HG02763 (cell line): ENCODE results near the gene ZNF469.
"Not testable (repeated sequence)": the region's sequence is repeated elsewhere in the genome, so short reads cannot be mapped to it uniquely, and the experiment has no call there.

ENCODE experiments used
- ATAC-seq: cut with Tn5 transposase; IDR thresholded peaks from one replicate; pipeline ENCODE4 v1.9.1; 2021; ENCODE audit warnings: mild to moderate bottlenecking, moderate library complexity; ENCODE audit not compliant: unreplicated experiment

The ZNF469 gene

DNA sequence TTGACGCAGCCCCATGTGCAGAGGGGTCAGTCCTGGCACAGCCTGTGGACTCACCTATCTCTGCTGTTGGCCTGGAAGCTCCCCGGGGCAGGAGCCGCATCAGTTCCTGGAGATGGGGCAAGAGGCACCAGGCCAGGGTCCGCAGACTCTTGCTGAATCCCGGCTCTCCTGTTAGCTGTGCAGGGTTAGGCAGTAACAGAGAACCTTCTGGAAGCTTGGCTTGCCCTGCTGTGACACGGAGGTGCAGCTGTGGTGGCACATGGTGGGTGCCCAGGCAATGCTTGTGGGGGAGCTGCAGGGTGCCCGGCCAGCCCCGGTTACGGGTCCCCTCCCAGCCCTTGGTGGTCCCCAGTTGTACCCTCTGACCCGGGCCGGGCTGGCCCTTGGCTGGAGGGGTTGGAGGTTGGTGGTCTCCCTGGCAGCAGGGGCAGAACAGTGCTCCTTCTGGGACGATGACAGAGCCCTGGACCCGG, 26.0 kb upstream of the ZNF469 start:
- no peak for ATAC-seq

DNA sequence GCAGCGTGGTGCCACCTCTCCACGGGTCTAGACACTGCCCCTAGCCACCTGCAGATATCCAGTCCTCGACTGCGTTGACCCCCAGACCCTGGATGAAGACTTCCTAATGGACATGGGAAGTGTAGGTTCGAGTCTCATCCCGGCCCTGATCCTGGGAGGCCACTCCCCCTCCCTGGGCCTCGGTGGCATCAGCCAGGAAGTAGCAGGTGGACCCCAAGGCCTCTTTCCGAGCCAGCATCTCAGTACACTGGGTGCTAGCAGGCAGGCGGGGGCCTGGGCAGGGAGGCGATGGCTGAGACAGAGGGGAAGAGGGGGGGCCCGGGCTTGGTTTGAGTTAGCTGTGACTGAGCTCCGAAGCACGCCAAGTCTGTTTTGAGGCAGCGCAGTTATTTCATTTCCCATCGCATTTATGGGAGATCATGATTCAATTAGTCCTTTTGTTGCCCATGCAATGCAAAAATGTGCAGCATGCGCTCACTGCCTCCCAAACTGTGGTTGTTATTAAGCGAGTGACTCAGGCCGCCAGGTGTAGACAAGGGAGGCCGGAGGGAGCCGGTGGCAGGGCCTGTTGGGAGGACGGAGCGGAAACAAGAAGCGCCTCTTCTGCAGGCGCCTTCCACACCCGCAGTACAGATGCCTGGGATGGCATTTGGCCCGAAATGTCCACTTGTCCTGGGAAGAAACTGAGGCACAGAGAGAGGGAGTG, 25.3 kb upstream of the ZNF469 start:
- no peak for ATAC-seq

DNA sequence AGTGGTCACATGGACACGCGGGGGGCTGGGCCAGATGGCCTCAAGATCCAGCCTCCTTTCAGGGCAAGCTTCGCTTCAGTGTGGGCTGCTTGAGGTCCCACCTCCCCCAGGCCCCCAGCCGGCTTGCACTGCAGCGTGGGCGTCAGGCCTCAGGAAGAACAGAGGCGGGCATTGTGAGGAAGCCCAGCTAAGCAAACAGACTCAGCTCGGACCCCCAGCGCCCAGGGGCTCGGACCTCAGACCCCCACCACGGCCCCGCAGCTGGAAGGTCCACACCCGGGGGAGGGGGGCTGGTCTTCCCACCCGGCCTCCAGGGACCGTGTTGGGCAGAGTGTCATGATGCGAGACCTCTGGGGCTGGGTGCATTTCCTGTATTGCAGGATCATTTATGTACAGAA, 24.7 kb upstream of the ZNF469 start:
- no peak for ATAC-seq

DNA sequence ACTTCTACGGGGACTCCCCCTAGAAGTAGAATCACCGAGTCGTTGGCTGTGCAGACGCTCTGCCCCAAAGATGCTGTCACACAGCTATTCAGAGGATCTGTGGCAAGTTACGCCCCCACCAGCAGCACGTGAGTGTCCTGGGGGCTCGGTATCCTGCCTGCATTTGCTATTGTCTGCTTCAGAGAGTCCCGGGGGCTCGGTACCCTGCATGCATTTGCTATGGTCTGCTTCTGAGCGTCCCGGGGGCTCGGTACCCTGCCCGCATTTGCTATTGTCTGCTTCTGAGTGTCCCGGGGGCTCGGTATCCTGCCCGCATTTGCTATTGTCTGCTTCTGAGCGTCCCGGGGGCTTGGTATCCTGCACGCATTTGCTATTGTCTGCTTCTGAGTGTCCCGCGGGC, 23.8 kb upstream of the ZNF469 start:
- ATAC-seq: no peak

DNA sequence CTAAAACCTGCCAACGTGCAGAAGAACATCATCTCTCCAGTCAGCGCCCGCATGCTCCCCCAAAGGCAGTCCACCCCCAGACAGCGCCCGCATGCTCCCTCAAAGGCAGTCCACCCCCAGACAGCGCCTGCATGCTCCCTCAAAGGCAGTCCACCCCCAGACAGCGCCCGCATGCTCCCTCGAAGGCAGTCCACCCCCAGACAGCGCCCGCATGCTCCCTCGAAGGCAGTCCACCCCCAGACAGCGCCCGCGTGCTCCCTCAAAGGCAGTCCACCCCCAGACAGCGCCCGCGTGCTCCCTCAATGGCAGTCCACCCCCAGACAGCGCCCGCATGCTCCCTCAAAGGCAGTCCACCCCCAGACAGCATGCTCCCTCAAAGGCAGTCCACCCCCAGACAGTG, 22.4 kb upstream of the ZNF469 start:
- ATAC-seq: not testable (repeated sequence)

DNA sequence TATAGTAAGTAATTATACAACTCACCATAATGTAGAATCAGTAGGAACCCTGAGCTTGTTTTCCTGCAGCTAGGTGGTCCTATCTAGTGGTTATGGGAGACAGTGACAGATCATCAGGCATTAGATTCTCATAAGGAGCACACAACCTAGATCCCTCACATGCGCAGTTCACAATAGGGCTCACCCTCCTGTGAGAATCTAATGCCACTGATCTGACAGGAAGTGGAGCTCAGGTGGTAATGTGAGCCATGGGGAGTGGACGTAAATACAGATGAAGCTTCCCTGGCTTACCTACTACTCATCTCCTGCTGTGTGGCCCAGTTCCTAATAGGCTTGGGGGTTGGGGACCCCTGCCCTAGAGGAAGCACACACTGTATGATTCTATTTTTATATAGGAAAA, 21.8 kb upstream of the ZNF469 start:
- no peak for ATAC-seq

DNA sequence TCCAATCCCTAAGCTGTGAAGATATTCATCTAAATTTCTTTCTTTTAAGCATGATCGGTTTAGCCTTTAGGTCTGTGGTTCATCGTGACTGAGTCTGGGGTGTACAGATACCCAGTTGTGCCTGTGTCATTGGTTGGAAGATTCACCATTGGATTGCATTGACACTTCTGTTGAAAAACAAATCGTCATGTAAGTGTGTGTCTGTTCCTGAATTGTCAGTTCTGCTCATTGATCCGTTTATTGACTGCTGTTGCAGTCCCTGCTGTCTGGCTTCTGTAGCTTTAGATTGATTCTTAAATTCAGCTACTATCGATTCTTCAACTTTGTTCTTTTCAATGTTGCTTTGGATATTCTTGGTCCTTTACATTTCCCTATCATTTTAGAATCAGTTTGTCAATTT, 21.0 kb upstream of the ZNF469 start:
- no peak for ATAC-seq

DNA sequence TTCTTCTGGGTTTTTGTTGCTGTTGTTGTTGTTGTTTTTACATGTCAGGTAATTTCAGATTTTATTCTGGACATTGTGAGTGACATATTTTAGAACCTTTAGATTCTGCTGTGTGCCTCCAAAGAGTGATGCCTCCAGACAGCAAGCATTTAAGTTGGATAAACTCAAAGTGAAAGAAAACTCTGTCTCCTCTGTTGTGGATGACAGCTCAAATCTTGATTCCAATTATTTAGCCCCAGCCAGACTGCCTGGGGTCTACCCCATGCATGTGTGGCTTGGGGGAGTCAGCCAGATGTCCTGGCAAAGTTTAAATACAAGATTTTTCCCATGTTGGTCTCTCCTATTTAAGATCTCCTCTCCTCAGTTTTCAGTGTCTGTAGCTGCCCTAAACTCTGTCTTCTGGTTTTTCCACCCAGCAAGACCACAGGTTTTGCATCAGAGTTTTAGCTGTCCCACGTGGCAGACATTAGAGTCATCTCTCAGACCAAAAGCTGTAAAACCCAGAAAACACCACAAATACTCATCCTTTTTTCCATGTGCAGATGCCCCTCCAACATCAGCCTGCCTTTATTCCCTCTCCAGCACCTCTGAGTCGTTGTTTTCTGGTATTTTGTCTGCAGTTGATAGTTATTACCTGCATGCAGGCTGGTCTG, 19.4 kb upstream of the ZNF469 start:
- ATAC-seq: no peak

DNA sequence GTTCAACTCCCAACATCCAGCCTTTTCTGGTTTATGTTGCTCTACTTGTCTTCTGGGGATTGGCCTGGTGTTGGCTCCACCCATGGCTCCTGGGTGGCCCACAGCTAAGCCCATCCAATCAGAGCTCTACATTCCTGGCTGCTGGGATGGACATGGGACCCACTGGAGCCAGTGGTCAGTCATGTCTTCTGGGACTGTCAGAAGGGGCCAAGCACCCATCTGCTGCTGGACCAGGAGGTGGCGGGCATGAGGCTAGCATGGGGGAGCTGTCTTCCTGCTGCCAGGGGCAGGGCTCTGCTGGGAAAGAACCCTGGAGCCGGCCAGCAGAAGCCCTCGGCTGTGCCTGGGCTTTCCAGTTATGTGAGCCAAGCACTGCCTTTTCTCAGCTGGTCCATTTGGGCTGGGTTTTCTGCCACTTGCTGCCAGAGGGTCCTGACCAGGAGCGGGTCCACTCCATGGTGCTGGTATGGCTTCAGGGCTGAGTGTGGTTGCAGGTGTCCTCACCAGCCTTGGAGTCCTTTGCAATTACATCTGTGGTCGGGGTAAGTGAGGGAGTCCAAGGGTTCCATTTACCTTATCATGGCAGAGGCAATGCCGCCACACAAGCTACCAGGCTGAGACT, 17.4 kb upstream of the ZNF469 start:
- ATAC-seq: no peak

DNA sequence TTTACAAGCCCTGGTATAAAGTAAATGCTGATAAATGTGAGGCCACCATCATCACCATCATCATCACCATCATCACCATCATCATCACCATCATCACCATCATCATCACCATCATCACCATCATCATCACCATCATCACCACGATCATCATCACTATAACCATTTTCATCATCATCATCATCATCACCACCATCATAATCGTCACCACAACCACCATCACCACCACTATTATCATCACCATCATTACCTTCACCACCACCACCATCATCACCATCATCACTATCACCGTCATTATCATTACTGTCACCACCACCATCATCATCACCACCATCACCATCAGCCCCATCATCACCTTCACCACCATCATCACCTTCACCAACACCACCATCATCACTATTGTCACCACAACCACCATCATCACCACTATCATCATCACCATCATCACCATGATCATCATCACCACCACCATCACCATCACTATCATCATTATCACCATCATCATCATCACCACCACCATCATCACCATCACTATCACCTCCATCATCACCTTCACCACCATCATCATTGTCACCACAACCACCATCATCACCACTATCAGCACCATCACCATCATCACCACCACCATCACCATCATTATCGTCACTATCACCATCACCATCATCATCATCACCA, 16.6 kb upstream of the ZNF469 start:
- no peak for ATAC-seq

DNA sequence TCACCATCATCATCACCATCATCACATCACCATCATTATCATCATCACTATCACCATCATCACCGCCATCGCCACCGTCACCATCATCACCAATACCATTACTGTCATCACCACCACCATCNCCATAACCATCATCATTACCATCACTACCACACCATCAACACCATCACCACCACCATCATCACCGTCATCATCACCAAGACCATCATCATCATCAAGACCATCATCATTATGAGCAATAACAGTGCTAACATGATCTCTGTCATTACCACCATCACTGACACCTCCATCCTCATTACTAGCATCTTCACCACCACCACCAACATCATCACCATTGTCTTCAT, 16.1 kb upstream of the ZNF469 start:
- no peak for ATAC-seq

DNA sequence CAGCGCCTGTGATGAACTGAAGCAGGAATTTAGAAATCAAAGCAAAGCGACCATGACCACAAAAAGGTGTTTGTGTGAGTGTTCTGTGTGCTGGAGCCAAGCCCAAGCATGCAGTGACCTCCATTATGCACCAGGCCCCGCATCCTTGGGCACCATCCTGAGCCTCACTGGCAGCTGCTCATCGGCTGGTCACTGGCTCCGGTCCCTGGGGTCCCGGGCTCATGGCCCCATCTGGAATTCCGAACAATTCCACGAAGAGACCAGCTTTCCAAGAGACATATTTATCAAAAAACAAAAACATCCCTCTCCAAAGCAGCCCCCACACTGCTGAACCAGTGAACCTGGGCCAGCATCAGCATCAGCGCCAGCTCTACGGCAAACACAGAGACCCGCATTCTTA, 15.2 kb upstream of the ZNF469 start:
- no peak for ATAC-seq

DNA sequence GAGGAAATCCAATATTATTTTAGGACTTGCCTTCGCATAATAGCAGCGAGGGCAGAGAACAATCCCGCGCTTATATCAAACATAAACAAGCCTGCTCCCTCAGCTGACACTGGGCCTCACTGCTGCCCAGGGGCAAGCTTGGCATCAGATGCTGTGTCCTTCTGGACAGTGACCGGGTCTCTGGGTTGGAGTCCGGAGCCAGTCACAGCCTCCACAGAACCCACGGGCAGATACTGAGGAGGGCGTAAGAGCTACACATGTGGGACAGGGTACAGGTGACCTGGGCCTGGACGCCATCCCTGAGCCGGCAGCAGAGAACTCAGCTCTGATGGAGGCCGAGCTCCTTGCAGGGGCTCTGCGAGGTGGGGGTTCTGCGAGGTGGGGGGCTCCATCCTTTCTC, 14.7 kb upstream of the ZNF469 start:
- ATAC-seq: no peak

DNA sequence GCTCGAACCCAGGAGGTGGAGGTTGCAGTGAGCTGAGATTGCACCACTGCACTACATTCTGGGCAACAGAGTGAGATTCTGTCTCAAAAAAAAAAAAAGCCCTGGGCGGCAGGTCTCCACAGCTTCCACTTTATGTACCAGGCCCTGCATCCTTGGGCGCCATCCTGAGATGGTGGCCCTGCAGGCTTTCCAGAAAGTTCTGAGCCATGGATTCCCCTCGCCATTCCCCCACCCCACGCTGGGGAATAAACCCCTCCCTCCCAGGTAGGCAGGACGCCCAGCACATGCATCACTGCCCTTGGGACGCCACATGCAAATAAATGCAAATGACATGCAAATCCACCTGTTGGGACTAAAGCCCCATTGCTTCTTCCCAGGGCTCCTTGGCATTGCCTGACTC, 13.8 kb upstream of the ZNF469 start:
- ATAC-seq: no peak

DNA sequence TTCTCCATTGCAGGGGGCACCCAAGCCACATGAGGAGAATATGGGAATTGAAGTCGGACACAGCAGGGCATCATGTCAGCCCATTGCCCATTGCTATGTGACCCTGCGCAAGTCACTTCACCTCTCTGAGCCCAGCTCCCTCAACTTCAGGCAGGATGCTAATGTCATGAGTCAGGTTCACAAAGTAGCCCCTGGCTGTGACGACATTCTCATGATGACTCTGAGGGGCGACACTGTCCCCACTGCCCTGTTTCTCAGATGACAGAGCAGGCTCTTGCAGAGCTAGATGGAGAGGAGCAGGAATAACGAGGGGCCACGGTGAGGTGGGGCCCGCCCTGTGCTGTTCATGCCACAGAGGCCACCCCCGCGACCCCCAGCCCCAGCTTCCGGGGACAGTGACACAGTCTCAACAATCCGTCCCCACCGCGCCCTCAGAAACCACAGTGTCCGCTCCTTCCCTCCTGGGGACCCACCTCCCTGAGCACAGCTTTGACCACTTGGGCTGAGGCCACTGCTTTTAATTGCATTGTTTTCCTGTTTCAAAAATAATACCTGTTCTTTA, 13.2 kb upstream of the ZNF469 start:
- ATAC-seq: no peak

DNA sequence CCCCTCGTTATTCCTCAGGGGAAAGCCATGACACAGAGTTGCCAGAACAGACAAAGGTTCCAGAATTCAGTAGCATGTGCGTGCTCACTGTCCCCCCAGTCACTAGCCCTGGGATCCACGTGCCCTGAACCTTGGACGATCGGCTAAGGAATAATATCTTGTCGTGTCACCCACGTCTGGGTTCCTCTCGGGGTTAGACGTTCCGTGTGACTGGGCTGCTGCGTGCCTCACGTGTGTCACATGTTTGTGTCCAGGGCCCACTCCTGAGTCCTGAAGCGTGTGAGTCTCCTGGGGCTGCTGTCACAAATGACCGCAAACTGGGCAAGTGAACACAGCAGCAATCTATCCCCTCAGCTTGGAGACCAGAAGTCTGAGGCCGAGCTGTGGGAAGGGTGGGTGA, 12.4 kb upstream of the ZNF469 start:
- ATAC-seq: no peak

DNA sequence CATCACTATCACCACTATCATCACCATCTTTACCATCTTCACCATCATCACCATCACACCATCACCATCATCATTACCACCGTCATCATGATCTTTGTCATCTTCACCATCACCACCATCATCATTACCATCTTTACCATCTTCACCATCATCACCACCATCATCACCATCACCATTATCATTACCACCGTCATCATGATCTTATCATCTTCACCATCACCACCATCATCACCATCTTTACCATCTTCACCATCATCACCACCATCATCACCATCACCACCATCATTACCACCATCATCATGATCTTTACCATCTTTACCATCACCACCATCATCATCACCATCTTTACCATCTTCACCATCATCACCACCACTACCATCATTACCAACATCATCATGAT, 10.2 kb upstream of the ZNF469 start:
- no peak for ATAC-seq

DNA sequence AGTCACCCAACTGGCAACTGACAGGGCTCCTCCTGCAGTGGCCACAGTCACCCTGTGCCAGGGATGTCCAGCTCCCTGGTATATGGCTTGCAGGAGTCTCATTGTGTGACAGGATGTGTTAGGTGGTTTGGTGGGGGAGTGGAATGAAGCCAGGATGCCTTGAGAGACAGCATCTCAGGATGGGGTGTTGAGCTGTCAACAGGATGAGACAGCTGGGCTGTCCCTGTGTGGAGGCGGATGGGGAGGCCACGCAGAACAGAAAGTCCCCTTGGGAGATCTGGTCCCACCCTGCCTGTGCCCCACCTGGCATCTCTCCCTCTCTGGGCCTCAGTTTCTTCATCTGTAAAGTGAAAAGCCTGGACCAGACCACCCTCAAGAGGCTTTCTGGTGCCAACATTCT, 9.5 kb upstream of the ZNF469 start:
- no peak for ATAC-seq

DNA sequence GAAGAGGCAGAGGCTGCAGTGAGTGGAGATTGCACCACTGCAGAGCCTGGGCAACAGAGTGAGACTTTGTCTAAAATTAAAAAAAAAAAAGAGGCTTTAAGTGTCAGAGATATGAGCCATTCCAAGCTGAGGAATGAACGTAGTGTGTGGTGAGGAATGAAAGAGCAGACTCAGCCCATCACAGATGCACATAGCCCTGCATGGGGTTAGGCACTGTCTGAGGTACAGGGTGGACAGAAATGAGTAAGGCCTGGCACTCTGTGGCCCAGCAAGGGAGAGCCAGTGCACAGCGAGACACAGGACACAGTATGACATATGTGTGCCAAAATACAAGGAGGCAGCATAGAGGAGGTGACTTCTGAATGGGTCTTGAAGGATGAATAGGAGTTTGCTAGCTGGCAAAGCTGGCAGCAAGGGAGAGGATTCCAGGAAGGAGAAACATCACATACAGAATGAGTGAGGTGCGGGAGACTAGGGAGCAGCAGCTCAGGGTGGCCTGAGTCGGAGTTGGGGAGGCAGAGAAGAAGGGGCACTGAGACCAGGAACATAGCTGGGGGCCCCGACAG, 8.7 kb upstream of the ZNF469 start:
- ATAC-seq: no peak

DNA sequence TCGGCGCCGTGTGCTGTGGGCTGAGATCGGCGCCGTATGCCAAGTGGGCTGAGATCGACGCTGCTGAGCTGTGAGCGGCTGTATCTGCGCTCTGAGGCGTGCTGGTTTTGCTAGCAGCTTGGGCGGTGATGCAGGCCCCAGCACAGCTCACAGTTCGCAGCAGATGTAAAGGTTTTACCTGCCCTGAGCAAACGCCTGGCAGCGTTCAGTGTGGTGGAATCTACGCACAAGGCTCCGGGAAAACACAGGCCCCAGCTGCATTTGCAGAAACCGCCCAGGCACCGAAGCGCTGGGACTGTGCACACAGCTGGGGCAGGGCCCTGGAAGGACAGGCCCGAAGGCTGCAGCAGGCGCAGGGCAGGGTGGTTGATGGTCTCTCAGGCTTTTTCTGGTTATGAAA, 8.0 kb upstream of the ZNF469 start:
- no peak for ATAC-seq

DNA sequence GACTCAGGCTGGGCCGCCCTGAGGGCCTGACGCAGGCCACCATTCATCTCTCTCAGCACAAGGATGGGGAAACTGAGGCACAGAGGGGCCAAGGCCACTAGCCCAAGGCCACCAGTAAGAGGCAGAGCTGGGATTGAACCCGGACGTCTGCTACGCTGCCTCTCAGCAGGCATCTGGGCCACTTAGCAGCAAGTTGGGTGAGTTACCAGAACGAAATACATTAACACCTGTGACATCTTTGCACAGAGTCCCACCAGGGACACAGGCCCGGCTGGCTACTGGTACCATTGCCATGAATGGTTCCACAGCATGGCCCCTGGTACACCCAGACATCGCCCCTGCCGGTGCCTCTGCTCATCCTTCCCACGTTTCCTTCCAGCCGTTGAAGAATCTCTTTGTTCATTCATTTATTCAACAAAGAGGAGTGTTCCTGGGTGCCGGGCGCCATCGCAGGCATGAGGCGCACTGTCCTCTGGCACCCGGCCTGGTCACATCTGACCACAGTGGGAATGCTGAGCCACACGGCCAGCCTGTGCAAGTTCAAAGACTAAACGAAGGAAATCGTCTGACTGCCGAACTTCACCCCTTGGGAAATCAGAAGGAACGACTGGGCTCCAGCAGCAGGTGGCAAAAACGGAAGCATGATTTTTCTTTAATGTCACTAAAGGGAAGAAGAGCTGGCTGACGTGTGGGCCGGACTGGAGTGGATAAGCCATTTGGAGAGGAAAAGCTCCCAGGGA, 7.4 kb upstream of the ZNF469 start:
- no peak for ATAC-seq
